GM18909 (cell line): ENCODE measurements around the gene TTC21B.

ENCODE experiments used
- ATAC-seq: cut with Tn5 transposase; IDR thresholded peaks from one replicate; pipeline ENCODE4 v1.9.1; 2021; ENCODE audit warnings: mild to moderate bottlenecking; ENCODE audit not compliant: unreplicated experiment, poor library complexity

The TTC21B gene

GRCh38 chr2:165927353-165927752 is 26.2 kb downstream of the TTC21B start:
- no peak for ATAC-seq

DNA sequence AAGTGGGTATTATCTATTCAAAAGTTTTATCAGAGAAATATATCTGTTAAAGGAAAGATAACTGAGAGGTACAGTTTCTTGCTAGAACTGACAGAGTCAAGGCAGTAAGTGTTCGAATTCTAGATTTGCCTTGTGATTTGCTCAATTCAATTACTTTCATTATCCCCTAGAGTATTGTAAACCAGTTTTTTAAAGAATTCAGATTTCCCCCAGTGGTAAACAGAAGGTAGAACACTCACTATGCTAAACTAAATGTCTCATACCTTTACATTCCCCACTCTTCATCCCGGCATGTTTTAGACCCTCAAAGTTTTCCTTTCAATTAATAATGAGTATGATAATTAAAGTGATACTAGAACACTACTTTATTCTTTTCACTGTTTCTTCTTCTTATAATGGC is 28.6 kb downstream of the TTC21B start:
- no peak for ATAC-seq

DNA sequence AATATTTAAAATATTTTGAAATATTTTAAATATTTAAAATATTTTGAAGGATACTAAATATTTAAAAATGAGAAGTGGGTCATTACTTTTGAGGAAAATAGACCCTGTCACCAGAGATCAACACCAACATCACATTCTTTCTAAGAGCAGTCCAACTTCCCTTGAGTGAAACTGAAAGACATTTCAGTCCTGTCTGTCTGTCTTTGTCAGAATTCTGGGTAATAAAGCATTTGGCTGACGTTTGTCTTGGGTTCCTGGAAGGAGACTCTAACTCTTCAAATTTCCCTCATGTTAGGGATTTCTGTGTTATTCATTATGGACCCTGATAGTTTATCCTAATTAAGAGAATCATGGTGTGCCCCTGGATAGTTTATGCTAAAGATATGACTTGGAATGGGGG is 32.8 kb downstream of the TTC21B start:
- ATAC-seq = no peak

GRCh38 chr2:165913636-165914035 is 39.9 kb downstream of the TTC21B start:
- no peak for ATAC-seq

GRCh38 chr2:165911981-165912380 is 41.6 kb downstream of the TTC21B start:
- ATAC-seq = no peak

- ATAC-seq = no peak
Observed at GRCh38 chr2:165911231-165911630, 42.3 kb downstream of the TTC21B start.

- no peak for ATAC-seq
Observed at GRCh38 chr2:165909466-165909865, 44.1 kb downstream of the TTC21B start.

- no peak for ATAC-seq
Observed at GRCh38 chr2:165905854-165906253, 47.7 kb downstream of the TTC21B start.

DNA sequence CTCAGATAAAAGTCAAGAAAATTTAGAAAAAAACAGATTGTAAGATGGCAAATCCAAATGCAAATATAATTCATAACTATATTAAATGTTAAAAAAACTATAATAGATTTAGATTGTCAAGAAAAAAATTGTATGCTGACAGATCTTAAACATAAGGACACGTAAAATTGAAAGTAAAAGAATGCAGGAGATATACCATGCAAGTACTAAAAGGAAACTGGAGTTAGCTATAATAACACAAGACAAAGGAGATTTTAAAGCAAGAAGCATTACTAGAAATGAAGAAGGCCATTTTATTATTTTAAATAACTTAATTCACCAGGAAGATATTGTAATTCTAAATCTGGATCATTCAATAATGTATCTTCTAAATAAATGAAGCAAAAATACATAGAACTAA is 48.3 kb downstream of the TTC21B start:
- no peak for ATAC-seq

DNA sequence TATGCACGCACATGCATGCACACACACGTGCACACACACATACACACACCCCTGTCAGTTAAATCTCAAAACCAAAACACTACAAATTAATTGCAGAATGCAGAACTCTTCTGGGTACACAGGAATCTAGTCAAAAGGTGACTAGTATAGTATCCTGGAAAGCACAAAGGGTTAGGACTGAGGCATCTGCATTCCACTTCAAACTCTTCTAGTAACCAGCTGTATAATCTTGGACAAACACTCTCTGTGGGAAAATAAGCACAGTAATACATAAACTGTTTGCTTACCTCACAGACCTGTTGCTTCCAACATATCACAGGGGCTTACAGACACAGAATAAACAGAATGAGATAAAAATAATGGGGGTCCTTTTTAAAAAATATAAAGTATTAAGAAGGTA is 49.1 kb downstream of the TTC21B start:
- no peak for ATAC-seq

DNA sequence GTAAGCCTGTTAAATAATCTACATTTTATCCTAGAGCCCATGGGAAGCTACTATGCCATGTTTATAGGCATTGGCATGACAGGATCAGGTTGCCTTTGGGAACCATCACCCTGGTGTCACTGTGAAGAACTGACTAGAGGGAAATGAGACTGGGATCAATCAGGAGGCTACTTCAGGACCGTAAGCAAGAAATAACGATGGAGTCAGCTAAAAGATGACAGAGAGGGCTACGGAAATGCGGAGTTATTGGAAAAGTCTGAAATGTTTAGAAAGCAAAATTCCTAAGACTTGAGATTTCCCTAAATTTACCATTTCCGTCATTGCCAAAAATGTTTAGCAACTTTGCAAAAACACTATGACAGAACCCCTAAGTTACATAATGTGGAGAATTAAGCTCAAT is 50.2 kb downstream of the TTC21B start:
- no peak for ATAC-seq

DNA sequence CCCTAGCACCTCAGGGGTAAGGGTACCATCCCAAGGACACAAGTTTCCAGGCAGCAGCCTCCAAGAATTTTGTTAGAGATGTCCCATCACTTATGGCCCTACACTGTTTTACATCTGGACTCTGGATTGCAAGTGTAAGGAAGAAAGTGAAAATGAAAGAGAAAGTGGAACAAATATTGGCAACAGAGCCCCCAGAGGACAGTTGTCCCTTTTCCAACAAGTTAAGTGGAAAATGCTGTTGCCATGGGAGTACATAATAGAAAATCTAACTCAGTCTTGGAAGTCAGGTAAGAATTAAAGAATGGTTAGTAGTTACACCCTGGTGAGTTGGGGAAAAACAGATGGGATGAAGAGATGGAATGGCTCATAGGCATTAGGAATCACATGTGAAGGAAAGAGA is 50.6 kb downstream of the TTC21B start:
- peak; percentile 58 for ATAC-seq

DNA sequence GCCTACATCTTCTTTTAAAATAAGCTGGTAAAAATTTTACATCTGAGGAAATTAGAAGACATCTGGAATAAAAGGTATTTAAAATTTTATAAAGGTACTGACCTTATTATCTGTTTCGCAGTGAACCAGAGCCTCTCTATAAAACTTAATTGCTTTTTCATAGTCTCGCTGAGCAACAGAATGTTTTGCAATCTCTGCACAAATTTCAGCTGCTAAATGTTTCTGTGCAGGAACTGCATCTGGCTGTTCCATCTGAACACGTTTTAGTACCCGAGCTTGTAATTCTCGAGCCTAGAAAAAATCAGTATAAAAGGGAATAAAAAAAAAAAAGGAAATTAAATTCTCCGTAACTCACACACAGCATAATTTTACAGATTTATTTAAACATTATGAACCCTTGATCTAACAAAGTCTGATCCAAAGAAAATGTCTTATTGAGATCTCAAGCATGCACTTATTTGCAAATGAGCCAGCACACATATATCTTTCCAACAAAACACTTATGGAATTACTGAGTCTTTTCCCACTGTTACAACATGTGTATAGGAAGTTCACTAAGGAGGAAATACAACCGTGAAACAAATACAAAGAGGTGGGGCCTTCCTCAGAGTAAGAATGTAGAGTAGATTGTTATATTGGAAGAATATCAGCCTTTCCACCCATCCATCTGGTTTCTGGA is 51.8 kb downstream of the TTC21B start:
- no peak for ATAC-seq

DNA sequence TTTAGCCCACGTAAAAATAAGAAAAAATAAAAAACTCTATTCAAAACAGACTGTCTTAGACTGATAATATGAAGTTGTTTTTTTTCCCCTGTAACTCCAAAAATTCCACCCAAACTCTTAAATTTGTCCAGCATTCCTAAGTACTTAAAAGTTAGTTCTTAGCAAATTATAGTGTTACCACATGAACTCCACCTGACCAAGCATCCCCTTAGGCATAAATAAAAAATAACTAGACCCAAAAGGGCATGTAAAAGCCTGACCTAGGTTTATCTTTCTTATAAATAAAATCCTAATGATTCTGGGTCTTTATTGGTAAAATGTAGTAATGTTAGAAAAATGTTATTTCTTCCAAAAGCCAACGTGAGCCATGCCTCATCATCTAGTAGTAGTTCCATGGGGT is 54.3 kb downstream of the TTC21B start:
- no peak for ATAC-seq

GRCh38 chr2:165898381-165898780 is 55.2 kb downstream of the TTC21B start:
- no peak for ATAC-seq

- peak; percentile 62 for ATAC-seq
Observed at GRCh38 chr2:165897726-165898125, 55.9 kb downstream of the TTC21B start.

GRCh38 chr2:165897074-165897473 is 56.5 kb downstream of the TTC21B start:
- no peak for ATAC-seq

DNA sequence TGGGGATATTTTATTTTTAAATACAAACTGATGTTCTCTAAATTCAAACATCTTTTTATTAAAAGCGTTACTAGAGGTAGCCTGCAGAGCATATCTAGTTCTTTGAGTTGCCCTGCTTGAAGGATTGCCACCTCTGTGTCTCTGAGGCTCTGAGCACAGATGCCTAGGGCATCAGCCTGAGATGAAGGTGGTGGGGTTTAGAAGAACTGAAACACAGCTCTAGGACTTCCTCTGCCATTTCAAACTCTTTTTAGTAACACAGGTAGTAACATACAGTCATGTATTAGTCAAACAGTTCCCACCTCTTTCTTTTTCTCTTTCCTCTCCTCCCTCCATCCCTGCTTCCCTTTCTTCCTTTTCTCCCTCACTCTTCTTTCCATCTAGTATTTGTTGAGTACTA is 57.6 kb downstream of the TTC21B start:
- peak; percentile 87 for ATAC-seq

GRCh38 chr2:165893556-165893955 is 60.0 kb downstream of the TTC21B start:
- no peak for ATAC-seq

DNA sequence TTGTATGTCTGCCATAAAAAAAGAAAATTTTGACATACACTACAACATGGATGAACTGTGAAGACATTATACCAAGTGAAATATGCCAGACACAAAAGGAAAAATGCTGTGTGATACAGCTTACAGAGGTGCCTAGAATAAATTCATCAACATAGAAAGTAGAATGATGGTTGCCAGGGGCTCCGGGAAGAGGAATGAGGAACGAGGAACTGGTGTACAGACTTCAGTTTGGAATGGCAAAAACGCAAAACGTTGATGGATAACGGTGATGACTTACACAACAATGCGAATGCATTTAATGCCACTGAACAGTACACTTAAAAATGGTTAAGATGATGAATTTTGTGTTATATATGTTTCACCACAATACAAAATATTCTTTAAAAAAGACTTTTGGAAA is 61.0 kb downstream of the TTC21B start:
- no peak for ATAC-seq

- ATAC-seq = no peak
Observed at GRCh38 chr2:165891943-165892342, 61.6 kb downstream of the TTC21B start.

- ATAC-seq = no peak
Observed at GRCh38 chr2:165891345-165891744, 62.2 kb downstream of the TTC21B start.

DNA sequence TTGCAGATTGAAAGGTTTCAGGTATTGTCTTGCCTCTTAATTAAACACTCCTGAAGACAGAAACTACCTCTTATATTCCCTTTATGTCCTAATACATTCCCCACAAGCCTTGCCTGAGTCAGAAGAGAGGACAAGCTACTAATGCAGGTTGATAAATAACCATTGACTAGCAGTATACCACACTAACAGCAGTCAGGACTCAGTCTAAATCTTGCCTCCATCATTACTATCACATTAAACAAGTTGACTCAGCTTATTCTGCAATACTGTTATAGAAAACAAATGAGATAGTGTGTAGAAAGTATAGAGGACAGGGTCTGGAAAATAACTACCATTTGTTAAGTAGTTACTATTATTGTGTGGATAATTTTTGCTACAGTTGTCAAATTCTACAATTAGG is 63.8 kb downstream of the TTC21B start:
- no peak for ATAC-seq
